8988T (cell line): ENCODE data around the gene NDE1.
A peak's percentile ranks its signal among the peaks of the same experiment; 100 is the strongest.
"Not testable (repeated sequence)": the region's sequence is repeated elsewhere in the genome, so short reads cannot be mapped to it uniquely, and the experiment has no call there.

Experiments used
- DNase-seq: peaks from one replicate; pipeline ENCODE4 v3.0.0; 2011

The NDE1 gene

DNA sequence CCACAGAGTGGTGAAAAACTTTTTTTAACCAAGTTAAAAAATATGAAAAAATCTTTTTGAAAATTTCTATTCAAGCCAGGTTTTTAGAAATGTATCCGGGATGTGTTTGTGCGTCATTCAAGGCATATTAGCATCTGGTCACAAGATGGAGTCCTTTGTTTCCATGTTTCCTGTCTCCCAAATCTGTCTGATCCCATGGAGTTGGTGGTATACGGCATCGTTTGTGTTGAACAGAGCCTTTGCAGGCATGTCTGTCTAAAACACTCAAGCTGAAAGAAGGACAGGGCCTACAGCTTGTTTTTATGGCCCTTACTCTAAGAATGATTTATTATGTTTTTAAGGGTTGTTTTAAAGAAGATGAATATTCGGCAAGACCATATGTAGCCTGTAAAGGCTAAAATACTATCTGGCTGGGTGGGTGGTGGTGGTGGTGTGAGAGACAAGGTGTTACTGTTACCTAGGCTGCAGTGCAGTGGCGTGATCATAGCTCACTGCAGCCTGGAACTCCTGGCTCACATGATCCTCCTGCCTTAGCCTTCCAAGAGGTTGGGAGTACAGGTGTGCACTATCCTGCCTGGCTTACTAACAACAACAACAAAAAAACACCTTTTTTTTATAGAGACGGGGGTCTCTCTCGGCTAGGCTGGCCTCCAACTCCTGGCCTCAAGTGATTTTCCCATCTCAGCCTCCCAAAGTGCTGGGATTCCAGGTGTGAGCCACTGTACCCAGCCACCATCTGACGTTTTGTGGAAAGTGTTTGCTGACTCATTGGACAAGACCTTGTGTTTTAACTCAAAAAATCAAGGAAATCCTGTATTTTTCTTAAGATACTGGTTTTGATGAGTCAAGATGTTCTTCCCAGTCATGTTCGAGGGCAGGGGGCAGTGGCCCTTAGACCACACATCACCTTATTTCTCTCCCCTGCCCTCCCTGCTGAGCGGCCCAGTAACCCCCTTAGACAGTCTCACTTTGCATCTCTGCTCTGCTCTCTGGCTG is 52.2 kb downstream of the NDE1 start:
- no peak for DNase-seq

DNA sequence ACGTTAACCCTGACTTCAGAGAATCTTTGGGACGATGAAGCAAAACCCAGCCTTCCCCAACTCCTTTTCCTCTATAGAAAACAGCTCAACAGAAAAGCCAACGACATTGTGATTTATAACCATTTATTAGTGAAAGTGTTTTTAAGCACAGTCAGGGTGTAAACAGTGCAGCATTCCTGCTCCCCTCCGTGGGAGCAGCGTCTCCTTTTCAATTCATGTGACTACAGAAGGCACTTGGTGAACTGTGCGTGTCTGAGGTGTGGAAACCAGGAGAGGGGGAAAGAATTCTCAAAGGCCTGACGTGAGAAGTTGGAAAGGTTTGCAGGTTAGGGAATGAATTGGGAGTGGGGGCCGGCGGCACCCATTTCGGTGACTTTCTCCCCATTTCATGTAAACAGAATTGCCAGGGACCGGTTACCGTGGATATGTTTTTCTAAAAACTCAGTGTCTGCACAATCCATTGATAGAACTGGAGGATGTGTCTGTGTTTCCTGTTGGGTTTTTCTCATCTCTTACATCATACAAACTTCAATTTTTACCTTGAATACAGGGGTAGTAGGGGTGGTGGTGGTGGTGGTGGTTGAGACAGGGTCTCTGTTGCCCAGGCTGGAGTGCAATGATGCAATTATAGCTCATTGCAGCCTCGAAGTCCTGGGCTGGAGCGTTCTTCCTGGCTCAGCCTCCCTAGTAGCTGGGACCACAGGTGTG is 53.1 kb downstream of the NDE1 start:
- DNase-seq: no peak

- DNase-seq: peak; percentile 64
These were observed 54.5 kb downstream of the NDE1 start for GRCh38 chr16:15704545-15704987.

- no peak for DNase-seq
These were observed 55.1 kb downstream of the NDE1 start for GRCh38 chr16:15705064-15705565.

- DNase-seq: no peak
These were observed 57.3 kb downstream of the NDE1 start for GRCh38 chr16:15707332-15707731.

DNA sequence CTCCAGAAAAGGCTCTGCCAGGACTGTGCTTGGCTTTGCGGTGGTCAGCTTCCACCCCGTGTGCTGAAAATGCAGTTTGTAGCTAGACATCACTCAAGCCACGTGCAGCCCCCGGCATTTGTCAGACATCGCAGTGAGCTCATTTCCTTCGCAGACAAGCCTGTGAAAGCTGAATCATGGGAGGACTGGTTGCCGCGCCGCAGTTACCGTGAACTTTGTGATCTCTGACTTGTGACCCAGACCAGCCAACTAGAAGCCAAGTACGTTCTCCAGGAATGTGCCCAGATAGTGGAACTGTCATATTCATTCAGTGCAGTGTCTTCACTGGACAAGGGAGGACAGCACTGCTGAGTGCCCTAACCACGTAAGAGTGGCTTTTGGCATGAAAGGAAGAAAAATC is 58.1 kb downstream of the NDE1 start:
- DNase-seq: no peak

- DNase-seq: no peak
These were observed 59.0 kb downstream of the NDE1 start for GRCh38 chr16:15708997-15709396.

DNA sequence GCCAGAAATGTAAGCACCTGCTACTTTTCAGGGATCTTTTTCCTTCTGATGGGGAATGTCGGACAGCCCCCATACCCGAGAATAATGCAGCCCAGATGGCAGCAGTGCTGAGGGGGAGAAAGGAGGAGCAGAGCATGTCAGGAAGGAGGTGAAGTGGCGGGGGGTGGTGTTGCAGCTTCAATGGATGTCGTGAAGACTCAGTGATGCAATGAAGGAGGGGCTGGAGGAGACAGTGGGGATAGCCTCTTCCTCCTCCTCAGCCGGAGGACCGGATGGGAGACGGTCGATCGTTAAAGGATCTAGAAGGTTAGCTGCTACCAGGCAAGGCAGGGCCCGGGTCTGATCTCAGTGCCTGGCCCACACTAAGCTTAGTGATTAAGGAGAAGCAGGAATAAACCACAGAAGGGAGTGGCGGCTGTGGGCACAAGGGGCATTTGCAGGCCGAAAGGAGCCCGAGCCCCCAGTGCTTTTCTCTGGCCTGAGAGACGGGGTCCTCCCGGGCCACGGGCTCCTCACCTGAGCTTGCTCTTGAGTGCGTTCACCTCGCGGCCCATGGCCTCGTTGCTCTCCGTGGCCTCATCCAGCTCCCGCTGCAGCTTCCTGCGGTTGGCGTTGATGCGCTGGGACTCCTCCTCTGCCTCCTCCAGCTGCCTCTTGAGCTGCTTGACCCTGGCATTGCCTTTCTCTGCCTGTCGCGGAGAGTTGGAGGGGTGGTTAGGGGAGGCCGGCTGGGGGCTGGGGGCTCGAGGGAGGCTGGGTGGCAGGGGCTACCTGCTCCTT is 64.5 kb downstream of the NDE1 start:
- no peak for DNase-seq

DNA sequence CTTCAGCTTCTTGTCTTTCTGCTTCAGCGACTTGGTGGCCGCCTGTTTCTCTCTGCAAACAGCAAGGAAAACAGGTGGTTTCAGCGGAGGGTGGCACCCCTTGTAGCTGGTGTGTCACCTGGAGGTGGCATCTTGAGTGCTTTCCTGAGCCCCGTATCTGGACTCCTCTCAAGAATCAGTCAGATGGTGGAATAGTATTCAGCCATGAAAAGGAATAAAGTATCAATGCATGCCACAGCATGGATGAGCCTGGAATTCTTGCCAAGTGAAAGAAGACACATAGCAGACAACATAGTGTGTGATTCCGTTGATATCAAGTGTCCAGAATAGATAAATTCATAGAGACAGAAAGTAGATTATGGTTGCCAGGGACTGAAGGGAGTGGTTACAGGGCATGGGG is 65.2 kb downstream of the NDE1 start:
- DNase-seq: no peak

GRCh38 chr16:15716694-15717447 is 66.8 kb downstream of the NDE1 start:
- no peak for DNase-seq

DNA sequence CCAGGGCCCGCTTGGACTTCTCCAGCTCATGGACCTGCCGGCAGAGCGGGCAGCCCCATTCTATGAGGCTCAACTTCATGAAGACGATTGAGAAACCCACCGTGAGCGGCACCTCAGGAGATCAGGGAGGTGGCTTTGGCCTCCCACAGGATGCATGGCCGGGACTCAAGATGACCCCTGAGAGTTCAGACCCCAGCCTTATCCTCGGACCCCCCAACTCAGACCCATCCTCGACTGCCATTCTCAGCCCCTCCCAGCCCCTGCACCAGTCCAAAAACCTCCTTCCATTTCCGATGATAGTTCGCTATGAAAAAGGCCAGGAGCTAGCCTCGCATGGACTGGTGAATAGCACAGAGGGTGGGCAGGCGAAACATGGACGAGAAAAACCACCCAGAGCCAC is 71.0 kb downstream of the NDE1 start:
- DNase-seq: no peak

GRCh38 chr16:15723808-15724207 is 73.8 kb downstream of the NDE1 start:
- DNase-seq: no peak

GRCh38 chr16:15725641-15726240 is 75.7 kb downstream of the NDE1 start:
- no peak for DNase-seq

DNA sequence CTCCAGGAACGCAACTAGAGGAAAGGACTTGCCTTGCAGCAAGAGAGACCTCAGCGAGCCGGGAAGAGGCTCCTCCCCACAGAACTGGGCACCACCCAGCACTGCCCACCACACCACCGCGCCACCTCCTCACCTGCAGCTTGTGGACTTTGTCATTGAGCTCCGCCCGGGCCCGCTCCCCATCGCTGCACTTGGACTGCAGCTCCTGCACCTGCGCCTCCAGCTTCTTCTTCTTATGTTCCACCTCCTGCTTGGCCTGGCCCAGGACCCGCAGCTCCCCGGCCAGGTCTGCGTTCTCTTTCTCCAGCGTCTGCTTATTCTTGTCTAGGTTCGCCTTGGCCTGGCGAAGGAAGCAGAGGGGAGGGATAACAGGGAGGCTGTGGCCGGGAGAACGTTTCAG is 76.7 kb downstream of the NDE1 start:
- no peak for DNase-seq

- not testable (repeated sequence) for DNase-seq
These were observed 77.7 kb downstream of the NDE1 start for GRCh38 chr16:15727697-15728096.

GRCh38 chr16:15729152-15729551 is 79.1 kb downstream of the NDE1 start:
- no peak for DNase-seq

- DNase-seq: no peak
These were observed 82.4 kb downstream of the NDE1 start for GRCh38 chr16:15732416-15732815.

DNA sequence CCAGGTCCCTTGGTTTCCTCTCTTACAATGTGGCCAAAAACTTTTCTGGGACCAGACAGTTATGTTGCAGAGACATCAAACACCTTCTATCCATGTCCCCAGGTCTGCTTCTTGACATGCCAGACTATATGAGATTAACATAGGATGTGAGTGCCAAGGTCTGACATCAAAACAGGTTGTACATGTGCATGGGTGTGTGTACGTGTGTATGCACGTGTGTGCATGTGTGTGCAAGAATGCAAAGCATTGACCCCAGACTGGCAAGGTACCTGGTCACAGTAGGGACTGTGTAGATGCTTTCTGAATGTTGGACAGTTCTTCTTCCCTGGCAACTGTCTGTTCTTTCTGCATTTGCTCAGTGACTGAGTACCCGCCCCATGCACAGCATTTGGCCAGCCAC is 85.6 kb downstream of the NDE1 start:
- DNase-seq: no peak

DNA sequence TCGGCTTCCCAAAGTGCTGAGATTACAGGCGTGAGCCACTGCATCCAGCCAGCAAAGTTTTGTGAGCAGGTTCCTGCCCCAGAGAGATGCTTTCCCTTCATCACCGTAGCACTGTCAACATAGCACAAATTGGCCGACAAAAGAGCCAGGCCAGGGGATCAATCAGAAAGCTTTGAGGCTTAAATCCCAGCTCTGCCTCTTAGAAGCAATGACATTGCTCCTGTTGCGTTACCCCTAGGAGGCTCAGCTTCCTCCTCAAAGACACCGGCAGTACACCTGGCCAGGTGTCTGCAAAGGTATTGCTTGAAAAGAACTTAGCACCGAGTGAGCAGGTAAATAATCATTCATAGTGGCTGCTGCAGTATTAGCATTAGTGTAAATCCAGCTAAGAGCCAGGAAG is 86.5 kb downstream of the NDE1 start:
- no peak for DNase-seq

- no peak for DNase-seq
These were observed 87.1 kb downstream of the NDE1 start for GRCh38 chr16:15737140-15737644.

GRCh38 chr16:15739464-15739863 is 89.4 kb downstream of the NDE1 start:
- no peak for DNase-seq

DNA sequence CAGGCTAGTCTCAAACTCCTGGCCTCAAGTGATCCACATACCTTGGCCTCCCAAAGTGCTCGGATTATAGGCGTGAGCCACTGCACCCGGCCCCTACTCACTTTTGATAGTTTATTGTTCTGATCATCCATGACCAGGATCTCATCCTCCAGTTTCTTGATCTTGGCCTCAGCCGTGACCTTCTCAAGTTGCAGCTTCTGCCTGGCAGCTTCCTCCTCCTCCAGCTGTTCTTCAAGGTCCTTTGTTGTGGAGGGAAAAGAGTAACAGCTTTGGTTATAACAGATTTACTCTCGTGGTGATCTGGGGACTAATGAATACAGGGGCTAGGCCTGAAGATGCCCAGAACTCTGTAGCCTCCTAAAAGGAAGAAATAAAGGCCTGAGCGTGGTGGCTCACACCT is 89.9 kb downstream of the NDE1 start:
- no peak for DNase-seq
